NCI-H524 treated with DMSO at 0.1 percent for 48 hours (cell line): ENCODE data around the gene ATP6V0A1.
A peak's percentile ranks its signal among the peaks of the same experiment; 100 is the strongest.
"Not testable (repeated sequence)": the region's sequence is repeated elsewhere in the genome, so short reads cannot be mapped to it uniquely, and the experiment has no call there.

Experiments
- DNase-seq: peaks from one replicate; lab custom pipeline; 2025; lab: John Stamatoyannopoulos, UW

Gene ATP6V0A1

DNA sequence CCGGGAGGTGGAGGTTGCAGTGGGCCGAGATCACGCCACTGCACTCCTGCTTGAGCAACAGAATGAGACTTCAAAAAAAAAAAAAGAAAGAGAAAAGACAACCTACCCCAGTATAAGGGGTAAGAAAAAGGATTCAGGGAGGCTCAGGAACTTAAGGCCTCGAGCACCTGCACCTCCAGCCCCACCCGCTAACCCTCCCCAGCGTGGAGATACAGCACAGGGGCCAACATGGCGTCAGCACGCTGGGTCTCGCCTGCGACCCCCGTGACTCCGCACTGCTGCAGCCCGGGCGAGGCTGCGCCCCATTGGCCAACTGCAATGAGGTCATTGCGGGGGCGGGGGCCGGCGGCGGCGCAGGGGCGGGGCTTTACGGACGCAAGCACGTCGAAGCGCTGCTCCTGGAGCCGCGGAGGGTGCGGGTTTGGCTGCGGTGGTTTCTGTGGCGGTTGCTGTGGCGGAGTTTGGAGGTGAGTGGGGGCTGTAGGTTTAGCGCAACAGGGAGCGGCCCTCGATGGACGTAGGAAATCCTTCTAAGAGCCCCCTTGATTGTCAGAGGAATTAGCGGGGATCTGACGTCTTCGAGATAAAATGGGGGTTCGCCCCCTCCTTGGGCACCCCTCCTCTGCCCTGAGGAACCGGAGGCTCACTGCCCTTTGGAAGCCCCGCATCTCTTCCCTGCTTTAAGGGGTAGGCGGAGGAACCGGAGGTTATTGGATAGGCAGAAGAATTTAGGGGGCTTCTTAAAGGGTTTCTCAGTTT, at the start of gene ATP6V0A1:
Gene ATP6V0A1, plus strand, starts transcription at position 382 of the 759 bp plus-strand sequence. CDS start 2,017 bp downstream, outside the sequence.
- DNase-seq = peak; percentile 73

DNA sequence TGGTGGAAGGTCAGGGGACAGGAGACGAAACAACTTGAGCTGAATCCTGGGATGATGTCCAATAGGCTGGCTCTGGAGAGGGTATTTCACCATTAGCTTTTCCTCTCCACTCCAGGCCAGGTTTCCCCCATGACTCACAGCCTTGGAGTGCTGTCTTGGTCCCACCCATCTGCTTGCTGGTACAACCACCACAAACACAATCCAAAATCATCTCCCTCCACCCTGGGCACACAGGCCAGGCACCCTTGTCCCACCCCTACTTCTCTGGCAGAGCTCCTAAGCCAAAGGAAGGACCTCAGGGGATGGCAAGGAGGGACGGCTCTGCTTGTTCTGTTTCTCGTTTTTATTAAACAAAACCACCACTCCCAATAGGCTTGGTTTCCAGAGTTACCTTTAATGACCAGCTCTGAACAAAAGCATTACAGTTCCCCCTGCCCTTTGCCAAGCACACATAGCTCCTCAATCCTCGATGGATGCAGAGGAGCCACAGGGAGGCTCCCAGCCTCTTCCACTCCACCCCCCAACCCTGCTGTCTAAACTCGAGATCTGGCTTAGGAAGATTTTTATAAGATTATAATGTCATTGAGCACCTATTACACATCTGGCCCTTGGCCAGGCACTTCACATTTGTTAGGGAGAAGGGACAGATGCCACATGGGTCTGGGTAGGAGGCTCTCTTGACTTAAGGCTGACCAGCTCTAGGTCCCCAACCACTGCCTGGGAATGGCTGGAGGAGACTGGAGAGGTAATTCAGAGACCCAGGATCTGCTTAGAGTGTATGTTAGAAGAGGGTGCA, 49.0 kb upstream of the ATP6V0A1 start:
- peak; percentile 96 for DNase-seq

DNA sequence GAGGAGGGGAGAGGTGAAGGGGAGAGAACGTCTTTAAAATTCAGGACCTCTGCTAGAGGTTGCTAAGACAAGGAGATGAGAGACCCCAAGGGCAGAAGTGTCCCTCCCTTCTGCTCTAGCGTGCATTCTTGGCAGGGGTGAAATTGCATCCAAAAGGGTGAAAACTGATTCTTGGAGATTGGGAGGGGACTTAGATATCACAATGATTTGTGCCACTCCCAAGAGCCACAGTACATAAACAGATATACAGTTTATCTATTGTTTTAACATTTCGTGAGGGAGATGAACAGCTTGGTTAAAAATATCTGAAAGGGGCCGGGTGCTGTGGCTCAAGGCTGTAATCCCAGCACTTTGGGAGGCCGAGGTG, 48.4 kb upstream of the ATP6V0A1 start:
- no peak for DNase-seq

DNA sequence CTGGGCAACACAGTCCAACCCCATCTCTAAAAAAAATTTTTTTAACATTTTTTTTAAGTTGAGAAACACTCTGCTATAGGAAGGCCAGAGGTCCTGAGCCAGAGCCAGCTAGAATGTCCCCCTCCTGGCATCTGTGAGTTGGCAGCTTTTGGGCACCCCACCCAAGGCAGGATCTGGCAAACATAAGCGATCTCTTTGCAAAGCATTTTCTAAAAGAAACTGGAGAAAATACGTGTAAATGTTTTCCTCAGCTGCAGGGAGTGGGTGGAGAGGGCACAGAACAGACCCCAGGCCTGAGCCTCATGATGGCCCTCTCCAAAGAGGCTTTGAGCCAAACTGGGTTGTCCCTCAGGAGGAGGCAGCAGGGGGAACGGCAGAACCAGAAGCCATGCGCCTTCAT, 47.3 kb upstream of the ATP6V0A1 start:
- no peak for DNase-seq

DNA sequence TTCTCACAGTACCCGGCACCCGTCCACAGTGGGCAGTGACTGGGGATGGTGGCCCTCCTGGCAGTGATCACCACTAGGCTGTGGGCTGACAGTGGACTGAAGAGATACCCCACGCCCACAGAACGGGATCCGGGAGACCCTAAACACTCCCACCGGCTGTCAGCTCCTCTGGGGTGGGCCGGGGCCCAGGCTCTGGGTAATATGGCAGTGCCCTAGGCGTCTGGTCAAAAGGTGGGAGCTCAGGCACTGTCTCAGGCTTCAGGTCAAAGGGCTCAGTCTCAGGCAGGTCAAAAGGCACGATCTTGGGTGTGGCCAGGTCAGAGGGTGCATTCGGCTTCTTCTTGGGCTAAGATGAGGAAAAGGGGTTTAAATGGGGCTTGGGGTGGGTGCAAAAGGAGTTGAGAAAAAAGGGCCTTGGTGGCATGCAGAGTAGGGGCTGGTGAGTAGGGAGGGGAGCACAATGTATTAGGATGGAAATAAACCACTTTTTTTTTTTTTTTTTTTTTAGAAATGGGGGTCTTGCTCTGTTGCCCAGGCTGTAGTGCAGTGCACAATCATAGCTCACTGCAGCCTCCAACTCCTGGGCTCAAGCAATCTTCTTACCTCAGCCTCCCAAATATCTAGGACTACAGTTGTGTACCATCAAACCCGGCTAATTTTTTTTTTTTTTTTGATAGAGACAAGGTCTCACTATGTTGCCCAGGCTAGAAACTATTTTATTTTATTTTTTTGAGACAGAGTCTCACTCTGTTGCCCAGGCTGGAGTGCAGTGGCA, 46.6 kb upstream of the ATP6V0A1 start:
- no peak for DNase-seq

DNA sequence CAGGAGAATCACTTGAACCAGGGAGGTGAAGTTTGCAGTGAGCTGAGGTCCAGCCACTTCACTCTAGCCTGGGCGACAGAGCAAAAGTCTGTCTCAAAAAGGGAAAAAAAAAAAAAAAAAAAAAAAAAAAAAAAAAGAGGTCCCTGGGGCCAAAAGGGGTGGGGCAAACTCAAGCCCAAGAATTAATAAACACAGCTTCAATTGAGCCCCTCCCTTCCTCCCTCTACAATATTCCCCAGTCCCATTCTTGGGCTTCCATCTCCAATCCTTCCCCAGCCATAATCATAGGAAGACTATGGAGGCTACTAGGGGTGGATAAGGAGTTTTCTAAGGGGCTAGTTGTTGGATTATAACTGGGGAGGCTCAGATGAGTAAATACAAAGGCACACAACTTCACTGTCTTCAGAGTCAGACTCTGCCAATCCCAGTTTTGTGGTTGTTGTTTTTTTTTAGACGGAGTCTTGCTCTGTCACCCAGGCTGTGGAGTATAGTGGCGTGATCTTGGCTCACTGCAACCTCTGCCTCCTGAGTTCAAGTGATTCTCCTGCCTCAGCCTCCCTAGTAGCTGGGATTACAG, 45.1 kb upstream of the ATP6V0A1 start:
- DNase-seq = no peak

DNA sequence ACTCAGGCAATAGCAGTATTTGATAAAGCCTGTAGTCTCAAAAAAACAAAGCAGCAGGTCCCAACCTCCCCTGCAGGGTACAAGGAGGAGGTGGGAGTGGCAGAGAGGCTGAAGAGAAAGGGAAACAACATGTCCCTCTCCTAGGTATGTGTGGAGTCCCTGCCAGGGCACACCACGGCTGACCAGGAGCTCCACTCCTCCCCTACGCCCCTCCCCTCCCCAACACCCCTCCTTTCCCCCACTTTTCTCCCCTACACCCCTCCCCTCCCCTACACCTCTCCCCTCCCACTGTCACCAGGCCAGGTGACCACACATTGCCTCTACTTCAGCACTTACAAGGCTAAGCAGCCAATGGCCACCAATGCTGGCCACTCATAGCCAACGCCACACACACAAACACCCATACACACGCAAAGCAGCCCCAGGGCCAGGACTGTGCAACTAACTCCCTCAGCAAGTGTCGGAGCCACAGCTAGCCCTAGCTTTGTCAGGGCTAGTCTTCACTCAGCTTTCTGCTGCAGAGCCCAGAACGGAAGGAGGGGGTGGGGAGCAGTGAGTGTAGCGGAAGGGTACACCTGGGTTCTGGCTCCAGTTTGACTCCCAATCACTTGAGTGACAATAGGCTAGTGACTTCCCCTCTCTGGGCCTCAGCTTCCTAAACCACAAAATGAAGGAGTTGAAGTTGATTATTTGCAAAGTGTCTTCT, 43.8 kb upstream of the ATP6V0A1 start:
- no peak for DNase-seq

DNA sequence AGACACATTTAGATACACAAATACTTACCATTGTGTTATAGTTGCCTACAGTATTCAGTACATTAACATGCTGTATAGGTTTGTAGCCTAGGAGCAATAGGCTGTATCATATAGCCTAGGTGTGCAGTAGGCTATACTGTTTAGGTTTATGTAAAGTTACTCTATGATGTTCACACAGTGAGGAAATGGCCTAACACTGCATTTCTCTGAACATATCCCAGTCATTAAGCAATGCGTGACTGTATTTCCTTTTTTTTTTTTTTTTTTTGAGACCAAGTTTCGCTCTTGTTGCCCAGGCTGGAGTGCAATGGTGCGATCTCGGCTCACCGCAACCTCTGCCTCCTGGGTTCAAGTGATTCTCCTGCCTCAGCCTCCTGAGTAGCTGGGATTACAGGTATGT, 40.7 kb upstream of the ATP6V0A1 start:
- not testable (repeated sequence) for DNase-seq

DNA sequence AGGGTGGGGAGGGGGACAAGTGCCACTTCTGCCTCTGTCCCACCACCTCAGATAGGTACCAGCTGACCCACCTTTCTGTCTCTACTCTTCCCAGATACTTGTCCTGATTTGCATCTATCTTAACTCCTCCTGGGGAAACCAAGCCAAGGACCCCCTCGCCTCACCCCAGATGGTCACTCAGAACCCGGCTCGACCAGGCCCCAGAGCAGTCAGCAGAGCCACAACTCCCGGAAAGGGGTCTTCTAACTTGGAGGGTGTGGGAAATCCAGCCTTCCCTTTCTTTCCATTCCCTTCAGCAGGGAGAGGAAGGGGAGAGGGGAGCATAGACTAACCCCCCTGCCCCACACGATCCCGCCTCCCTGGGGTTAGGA, 37.6 kb upstream of the ATP6V0A1 start:
- DNase-seq = no peak

DNA sequence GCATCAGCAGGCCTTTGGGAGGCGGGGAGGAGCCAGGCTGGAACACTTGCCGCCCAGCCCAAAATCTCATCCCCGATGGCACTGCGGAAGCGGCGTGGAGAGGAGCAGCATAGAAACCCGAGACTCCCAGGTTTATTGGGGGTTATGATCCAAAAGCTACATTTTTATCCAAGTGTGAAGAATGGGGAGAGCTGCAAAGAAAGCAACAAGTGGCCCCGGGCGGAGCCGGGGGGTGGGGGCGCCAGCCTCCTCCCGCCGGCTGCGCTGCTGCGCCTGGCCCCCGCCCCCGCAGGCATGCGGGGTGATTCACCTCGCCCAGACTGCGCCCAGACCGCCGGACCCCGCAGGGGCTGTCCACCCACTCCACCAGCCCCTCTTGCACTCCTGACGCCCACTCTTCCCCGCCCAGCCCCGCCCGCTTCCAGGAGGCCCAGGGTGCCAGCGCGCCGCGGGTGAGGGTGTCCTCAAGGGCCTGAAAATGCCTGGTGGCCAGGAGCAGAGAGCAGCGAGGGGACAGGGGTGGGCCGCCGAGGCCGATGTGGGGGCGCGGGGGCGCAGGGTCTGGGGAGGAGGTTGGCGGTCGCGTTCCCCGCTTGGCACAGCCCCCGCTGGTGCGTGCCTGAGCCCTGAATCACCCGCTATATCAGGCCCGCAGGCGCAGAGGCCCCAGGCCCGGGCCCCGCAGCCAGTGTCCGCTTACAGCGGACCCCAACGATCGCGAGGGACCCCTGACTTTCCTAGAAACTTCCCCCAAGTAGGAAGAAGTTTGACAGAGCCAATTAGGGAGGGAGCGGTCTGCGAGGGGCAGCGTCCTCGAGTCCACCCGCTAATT, 37.0 kb upstream of the ATP6V0A1 start:
- no peak for DNase-seq

DNA sequence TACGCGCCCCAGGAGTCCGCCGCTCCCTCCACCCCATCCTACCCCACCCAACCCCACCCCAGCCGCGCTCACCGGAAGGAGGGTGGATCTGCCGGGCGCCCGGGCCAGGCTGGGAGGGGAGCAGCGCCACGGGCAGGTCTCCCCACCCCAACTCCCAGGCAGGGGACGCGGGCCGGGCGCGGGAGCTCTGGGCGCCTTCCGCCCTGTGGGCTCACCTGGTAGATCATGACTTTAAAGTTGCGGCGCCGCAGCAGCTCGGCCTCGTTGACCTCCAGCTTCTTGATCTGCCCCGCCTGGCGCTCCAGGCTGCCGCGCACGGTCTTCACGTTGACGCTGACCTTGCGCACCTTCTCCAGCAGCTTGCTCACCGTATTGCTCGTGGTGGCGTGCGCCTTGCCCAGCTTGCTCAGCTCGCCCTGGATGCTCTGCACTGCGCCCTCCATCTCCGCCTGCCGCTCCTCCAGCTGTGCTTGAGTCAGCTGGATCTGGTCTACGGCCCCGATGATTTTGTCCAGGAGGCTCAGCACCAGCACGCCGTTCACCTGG, 36.2 kb upstream of the ATP6V0A1 start:
- no peak for DNase-seq

DNA sequence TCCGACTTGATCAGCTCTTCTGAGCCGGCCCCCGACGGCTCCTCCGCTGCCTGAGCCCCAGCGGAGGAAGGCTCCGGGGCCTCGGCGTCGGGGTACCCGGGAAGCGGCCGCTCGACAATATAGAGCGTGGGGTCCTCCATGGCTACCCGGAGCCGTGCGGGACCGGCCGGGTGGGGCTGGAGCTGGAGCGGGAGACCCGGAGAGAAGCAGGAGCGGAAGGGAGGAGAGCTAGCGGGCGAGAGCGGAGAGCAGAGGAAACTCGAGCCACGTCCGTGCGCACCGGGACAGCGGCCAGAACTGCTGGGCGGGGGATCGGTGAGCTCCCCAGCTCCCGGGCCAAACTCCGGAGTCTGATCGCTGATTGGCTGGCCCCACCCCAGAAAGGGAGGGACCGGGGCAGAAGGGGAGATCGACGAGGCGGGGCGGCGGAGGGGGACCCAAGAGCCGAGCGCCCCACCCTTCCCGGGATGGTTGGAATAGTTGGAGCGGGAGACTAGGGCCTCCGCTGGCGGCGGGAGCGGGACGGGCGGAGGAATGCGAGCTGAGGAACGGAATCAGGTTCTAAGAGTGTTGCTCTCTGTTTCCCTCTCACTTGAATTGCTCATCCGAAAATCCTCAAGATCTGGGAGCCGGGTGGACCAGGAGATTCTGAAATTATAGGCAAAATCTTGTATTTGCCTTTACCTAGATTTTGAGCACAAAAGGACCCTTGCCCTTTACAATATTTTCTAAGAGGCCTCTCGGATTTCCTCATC, 35.5 kb upstream of the ATP6V0A1 start, which contains the start of gene CAVIN1:
Gene CAVIN1, minus strand, starts transcription at position 299 of the 755 bp plus-strand sequence. Its CDS starts 159 bp downstream, at position 140.
- no peak for DNase-seq

DNA sequence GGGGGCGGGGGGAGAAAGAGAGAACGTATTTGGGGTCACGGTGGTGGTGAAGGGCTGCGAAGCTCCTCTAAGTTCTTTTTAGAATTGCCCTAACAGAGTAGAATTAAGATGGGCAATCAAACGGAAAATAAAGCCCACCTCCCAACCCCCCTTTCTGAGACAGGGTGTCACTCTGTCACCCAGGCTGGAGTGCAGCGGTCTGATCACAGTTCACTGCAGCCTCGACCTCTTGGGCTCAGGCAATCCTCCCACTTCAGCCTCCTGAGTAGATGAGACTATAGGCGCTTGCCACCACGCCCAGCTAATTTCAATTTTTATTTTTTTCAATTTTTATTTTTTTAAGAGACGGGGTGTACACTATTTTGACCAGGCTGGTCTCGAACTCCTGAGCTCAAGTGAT, 34.9 kb upstream of the ATP6V0A1 start:
- DNase-seq = no peak

DNA sequence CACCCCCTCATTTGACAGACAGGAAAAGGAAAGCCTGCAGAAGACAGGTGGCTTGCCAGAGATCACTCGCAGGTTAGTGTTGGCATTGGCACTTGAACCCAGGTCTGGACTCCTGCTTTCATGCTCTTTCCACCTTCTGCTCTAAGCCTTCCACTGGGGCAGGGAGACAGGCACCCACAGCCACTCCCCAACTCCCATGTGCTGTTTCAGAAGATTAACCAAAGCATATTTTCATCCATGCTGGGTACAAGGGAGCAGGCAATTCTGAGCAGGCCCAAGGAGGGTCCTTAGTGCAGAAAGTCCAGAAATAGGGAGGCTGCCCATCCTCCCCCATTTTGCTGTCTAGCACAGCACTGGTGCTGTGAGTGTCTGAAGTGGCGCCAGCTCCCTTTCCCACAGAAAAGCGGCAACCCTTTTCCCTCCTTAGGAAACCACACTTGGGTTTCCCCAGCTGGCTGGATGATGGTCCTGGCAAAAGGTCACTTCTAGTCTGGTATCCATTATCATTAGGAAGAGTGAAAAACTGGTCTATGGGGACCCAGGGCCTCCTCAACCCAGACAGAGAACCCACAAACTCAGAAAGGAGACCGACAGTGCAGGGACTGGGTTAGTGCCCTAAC, 33.6 kb upstream of the ATP6V0A1 start:
- no peak for DNase-seq

DNA sequence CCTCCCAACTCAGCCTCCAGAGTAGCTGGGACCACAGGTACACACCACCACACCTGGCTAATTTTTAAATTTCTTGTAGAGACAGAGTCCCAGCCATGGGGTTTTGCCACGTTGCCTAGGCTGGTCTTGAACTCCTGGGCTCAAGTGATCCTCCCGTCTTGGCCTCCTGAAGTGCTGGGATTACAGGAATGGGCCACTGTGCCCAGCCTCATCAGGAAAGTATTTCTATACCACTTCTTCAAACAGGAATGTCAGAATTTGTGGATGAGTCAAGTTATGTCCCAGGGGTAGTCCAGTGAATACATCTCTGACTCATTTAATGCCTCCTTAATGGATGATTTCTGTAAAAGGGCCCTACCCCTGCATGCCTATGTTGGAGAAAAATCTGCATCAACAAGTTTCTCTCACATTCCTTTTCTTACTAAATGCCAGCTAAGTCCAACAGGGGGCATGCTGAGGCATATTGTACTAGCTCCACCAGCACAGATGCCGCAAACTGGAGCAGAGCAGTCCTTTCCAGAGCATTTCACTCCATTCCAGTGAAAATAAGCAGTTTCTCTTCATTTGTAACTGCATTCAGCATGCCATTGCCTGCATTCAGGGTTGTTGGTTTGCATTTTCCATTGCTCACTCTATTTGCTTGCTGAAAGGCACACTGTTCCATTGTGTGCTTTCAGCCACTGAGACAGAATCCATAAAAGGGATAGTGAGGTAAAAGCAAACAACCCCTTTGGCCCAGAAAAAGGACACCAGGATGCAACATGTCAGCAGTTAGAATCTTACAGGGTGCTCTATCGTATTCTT, 30.3 kb upstream of the ATP6V0A1 start:
- DNase-seq = peak; percentile 27

DNA sequence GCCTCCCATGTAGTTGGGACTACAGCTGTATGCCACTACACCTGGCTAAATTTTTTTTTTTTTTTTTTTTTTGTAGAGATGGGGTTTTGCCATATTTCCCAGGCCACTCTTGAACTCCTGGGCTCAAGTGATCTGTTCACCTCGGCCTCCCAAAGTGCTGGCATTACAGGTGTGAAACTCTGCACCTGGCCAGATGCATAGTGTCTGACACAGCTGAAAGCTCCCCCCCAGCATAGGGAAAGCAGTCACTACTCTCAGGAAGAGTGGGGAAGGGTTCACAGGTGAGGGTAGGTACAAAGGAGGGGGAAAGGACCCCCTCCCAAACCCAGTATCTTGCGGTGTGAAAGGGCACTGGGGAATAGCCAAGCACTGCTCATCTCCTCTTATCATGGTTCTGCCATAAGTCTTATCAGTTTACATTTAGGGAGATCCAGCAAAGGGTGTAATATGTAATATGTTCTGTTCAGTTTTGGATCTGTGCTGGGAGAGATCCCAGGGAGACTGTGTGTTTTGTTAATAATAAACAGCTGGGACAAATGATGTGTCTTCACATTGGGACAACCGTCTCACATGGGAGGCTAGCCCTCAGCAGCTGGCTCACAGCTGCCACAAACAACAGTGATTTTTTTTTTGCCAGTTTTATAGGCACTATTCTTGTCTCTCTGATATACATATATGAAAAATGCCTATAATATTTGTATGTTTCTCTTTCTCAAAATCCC, 28.8 kb upstream of the ATP6V0A1 start:
- no peak for DNase-seq

DNA sequence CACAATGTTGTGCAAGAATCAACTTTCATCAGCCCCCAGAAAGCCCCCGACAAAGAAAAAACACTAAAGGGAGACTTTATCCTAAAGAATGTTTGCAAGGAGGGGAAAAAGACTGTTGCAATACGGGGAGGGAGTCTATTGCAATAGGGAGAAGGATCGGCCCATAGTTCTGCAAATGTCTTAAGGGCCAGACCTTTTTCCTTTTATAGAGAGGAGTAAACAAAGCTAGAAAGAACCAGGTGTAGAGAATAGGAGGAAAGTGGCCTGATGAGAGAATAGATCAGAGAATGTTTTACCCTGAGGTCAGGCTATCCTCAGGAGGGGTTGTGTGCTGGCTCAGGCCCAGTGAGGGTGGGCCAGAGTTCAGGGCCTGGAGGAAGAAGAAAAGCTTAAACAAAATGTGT, 26.9 kb upstream of the ATP6V0A1 start:
- no peak for DNase-seq

DNA sequence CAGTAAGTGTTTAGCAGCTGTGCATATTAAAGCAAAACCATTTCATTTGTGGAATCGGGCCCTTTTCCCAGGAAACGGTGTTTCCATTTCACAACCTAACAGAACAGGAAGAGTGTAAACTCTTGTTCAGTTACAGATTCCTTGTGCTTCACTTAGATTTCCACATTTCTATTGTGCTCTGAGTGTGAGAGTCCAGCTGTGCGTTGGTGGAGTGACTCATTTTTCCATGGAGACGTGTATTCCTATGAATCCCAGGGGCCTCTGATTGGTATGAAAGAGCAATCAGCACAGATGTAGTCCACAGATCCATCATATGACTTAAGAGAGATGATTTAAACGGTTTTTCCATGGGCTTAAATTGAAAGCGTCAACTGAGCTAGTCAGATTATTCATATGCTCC, 22.3 kb upstream of the ATP6V0A1 start:
- peak; percentile 77 for DNase-seq
